Adipose tissue (tissue), 3 donors: Measurements from ENCODE around the gene ZNF3. TPM values are rescaled to one million over a fixed set of nuclear protein-coding genes. Genes with fewer than 3 reads are reported as not detected.

Experiments
- H3K27ac ChIP-seq: one replicate; pipeline ENCODE4 v1.5.1; 2013; ENCODE audit warnings: low read depth, low read length
- WGBS, 3 donors: extraction: QIAGEN DNeasy Blood & Tissue Kit; methylation state at CpG; one replicate each; pipeline ENCODE4 v1.1.7; 2013; 5-methylcytosine and 5-hydroxymethylcytosine counted together
- polyA plus RNA-seq, 3 donors: library from polyadenylated mRNA; stranded (reverse); fragments of 200-250 nt; gene quantifications; one replicate each; pipeline ENCODE4 v1.2.3, GENCODE V29; 2013
- donor health status: healthy with polysubstance abuse.
- donor health status: Bipolar disorder and iron deficiency.
- donor health status: healthy.

ZNF3 gene
- polyA plus RNA-seq, 3 donors, result 9.9 to 12.7 (median 12.3) TPM

- 86 to 95% (median 93%) methylated on average over 7 of the region's 7 CpGs for WGBS, 3 donors
- H3K27ac ChIP-seq, result no peak overlapping the region
Measured at GRCh38 chr7:100115026-100115425, 33.5 kb upstream of the ZNF3 start.

GRCh38 chr7:100111914-100112313, 30.4 kb upstream of the ZNF3 start:
- 79 to 92% (median 84%) methylated on average over 12 to 13 of the region's 13 CpGs for WGBS, 3 donors
- no peak overlapping the region for H3K27ac ChIP-seq

GRCh38 chr7:100111156-100111555, 29.6 kb upstream of the ZNF3 start:
- no peak overlapping the region for H3K27ac ChIP-seq
- 91 to 94% (median 94%) methylated on average over 7 of the region's 7 CpGs for WGBS, 3 donors

- 83 to 92% (median 89%) methylated on average over 12 of the region's 12 CpGs for WGBS, 3 donors
- H3K27ac ChIP-seq, result no peak overlapping the region
Measured at GRCh38 chr7:100109521-100110163, 28.1 kb upstream of the ZNF3 start.

DNA sequence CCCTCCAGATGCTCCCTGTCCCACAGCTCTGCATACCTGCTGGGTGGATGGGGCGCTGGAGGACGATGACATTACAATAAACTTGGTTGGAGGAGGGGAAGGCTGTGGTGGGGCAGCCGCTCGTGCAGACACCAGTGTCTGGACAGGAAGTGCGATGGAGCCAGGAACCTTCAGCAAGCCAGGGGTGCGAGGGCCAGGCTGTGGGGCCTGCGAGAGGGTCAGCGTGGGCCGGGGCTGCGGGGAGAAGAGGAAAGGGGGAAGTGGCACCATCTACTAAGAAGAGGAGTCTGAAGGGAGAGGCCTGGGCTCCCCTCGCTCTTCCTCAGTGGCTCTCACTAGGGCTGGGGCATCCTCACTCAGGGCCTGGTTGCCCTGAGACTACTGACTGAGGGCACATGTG, 26.4 kb upstream of the ZNF3 start:
- 69 to 82% (median 81%) methylated on average over 11 of the region's 11 CpGs for WGBS, 3 donors
- no peak overlapping the region for H3K27ac ChIP-seq

DNA sequence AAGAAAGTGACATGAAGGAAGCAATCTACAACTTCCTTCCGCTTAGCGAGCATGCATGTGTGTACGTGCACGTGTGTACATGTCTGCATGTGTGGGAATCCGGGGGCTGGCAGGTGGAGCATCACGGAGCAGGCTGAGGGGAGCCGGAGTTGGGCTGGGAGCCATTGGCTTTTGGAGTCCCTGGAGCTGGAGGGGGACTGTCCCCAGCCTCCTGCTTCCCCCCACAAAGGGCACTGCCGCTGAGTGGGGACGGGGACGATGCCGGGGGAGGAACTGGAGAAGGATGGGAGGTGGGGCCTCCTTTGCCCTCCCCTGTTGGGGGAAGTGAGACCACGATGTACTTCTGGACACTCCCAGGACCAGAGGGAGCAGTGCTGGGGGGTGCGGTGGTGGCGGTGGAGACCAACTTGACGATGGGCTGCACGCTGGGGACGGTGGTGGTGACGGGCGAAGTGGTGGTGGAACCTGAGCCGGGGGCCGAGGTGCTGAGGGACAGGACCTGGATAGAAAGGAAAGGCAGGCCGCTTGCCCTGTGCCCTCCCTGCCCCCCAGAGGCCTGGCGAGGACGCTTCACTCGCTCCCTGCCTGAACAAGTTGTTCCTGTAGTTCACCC, 25.7 kb upstream of the ZNF3 start:
- H3K27ac ChIP-seq, result no peak overlapping the region
- 82 to 90% (median 83%) methylated on average over 24 to 25 of the region's 25 CpGs for WGBS, 3 donors

GRCh38 chr7:100106633-100107032, 25.1 kb upstream of the ZNF3 start:
- WGBS, 3 donors, result 81 to 85% (median 83%) methylated on average over 17 of the region's 17 CpGs
- no peak overlapping the region for H3K27ac ChIP-seq

DNA sequence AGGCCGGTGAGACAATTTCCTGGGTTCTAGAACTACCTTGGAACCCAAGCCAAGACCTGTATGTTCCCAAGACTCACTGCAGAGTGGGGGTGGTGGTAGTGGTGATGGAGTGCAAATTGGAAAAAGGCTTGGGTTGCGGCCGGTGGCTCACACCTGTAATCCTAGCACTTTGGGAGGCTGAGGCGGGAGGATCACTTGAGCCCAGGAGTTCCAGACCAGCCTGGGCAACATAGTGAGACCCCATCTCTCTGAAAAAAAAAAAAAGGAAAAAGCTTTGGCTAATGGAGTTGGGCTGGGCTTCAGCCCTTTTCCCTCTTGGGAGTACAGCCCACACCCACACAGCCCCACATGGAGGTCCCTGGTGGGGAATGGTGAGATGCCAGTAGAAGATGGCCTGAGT, 24.0 kb upstream of the ZNF3 start:
- H3K27ac ChIP-seq, result no peak overlapping the region
- 92 to 97% (median 95%) methylated on average over 4 of the region's 4 CpGs for WGBS, 3 donors

- no peak overlapping the region for H3K27ac ChIP-seq
- 84 to 90% (median 89%) methylated on average over 17 of the region's 17 CpGs for WGBS, 3 donors
Measured at GRCh38 chr7:100102950-100103840, 21.7 kb upstream of the ZNF3 start.

DNA sequence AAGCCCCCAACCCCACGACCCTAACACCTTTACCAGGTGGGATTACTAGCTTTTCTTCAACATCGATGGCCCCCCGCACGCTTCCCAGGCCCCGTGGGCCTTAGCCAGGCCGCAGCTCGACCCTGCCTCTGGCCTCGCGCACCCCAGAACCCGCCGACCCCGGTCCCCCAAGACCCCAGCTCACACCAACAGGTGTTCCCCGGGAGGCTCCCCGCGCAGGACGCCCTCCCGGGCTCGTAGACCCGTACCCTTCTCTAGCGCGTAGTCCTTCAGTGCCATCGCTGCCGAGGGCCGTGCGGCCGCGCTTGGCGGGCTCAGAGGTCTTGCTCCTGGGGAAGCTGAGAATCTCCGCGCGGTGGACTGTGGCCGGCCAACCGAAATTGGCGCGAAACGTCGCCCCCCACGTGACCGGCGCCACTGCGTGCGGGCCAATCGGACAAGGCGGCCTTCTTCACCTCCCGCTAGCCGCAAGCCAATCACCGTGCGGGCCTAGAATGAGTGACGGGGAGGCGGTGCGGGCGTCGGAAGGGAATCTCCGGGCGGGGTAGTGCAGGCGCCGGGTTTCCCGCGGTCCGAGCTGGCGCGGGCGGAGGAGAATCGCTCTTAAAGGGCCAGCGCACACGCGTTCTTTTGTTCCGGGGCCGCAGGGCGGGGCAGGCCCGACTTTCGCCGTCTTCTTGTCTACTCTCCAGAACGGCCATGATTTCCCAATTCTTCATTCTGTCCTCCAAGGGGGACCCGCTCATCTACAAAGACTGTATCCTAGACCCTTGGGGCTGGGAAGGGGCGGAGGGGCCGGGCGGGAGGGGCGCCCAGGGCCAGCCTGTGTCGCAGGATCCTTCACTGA, 19.7 kb upstream of the ZNF3 start, which contains the start of the genes AP4M1 and MCM7:
AP4M1 (plus strand) TSS at position 628 of the 847 bp plus-strand sequence; CDS start at position 700, 72 bp downstream.
MCM7 (minus strand) TSS at position 382 of the 847 bp plus-strand sequence; CDS start at position 279, 103 bp downstream.
- peak within 1 kb of the TSS; percentile 25 for H3K27ac ChIP-seq
- WGBS, 3 donors, result 0 to 1% (median 0%) methylated on average over 77 to 80 of the region's 80 CpGs

- no peak overlapping the region for H3K27ac ChIP-seq
- 0% methylated on average over 55 to 61 of the region's 61 CpGs for WGBS, 3 donors
Measured at GRCh38 chr7:100100420-100101015, 19.0 kb upstream of the ZNF3 start.

DNA sequence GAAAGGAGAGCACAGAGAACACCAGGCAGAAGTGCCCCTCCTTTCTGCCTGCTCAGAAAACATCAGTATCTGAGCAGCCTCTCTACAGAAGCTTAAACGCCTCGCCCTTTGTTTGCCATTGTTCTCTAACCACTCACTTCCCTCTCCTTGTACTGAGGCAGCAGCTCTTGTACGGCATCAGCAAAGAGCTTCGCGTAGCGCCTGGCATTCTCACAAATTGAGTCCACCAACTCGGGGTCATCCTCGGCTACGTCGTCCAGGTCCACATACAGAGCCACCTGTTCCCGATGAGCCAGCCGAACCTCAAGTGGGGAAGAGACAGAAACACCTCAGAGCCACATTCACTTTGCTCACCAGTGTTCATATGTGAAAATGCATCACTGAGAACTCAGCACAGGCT, 17.9 kb upstream of the ZNF3 start:
- WGBS, 3 donors, result 57 to 77% (median 65%) methylated on average over 12 of the region's 12 CpGs
- H3K27ac ChIP-seq, result no peak overlapping the region

- no peak overlapping the region for H3K27ac ChIP-seq
- WGBS, 3 donors, result 78 to 86% (median 84%) methylated on average over 10 of the region's 10 CpGs
Measured at GRCh38 chr7:100098913-100099312, 17.4 kb upstream of the ZNF3 start.

GRCh38 chr7:100095704-100096103, 14.2 kb upstream of the ZNF3 start:
- H3K27ac ChIP-seq, result no peak overlapping the region
- 92 to 93% (median 92%) methylated on average over 17 of the region's 17 CpGs for WGBS, 3 donors

GRCh38 chr7:100095289-100095688, 13.8 kb upstream of the ZNF3 start:
- no peak overlapping the region for H3K27ac ChIP-seq
- 75 to 89% (median 86%) methylated on average over 9 of the region's 9 CpGs for WGBS, 3 donors

DNA sequence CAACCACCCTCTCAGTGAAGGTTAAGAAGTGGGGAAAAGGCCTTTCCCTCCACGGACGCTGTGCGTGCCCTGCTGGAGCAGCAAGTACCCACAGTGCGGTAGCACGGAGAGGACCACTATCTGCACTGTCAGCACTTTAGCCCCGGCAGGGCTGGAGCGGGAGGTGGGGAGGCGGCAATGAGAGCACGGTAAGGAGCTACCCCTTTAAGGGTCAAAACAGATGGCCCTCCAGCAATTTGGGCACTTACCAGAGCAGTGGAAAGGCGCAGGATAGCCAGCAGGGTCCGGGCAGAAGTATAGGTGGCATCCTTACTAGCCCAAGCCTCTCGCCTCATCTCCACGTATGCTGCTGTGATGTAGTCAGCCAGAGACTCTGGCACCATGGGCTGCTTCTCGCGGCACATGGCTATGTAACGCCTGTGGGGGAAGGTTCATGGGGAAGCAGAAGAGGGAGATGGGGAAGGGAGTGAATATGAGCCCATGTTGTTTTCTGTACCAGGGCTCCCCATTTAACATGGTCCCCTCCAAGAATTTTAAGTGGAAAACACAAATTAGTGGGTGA, 12.5 kb upstream of the ZNF3 start:
- H3K27ac ChIP-seq, result no peak overlapping the region
- 70 to 82% (median 77%) methylated on average over 16 of the region's 16 CpGs for WGBS, 3 donors

GRCh38 chr7:100093498-100093897, 12.0 kb upstream of the ZNF3 start:
- no peak overlapping the region for H3K27ac ChIP-seq
- 51 to 60% (median 57%) methylated on average over 13 of the region's 13 CpGs for WGBS, 3 donors

DNA sequence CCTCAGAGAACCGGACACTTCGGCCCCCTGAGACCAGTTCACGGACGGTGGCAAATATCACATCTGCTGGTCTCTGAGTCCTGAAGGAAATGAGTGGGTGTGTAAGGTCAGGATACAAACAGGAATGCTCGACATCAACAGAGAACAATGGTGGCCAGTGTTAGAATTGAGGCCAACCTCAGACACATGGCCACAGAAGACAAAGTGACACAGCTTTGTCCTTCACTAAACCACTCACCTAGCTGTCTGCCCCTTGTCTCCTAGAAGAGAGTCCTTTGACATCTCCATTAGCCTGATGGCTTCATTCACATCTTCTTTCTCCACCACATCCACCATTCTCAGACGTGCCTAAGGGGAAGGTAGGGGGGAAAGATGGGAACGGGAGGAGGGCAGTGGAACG, 11.5 kb upstream of the ZNF3 start:
- 44 to 58% (median 54%) methylated on average over 8 of the region's 8 CpGs for WGBS, 3 donors
- no peak overlapping the region for H3K27ac ChIP-seq
